A172 (cell line): ENCODE data around the gene MUC22. TPM values are rescaled to one million over a fixed set of nuclear protein-coding genes. Genes with fewer than 3 reads are reported as not detected.
"Not testable (repeated sequence)": the region's sequence is repeated elsewhere in the genome, so short reads cannot be mapped to it uniquely, and the experiment has no call there.

Experiments used
- DNase-seq: peaks from one replicate; pipeline ENCODE4 v3.0.0-alpha.2; 2015; ENCODE audit warnings: low spot score
- total RNA-seq: library from RNA; depleted of rRNA; stranded (reverse); fragments of >200 nt; shearing (Covaris generic); gene quantifications from 2 replicates; pipeline ENCODE4 v1.2.3, GENCODE V29; 2014

MUC22 gene
- total RNA-seq, 1 experiment from 2014 or later = 0.14 TPM

DNA sequence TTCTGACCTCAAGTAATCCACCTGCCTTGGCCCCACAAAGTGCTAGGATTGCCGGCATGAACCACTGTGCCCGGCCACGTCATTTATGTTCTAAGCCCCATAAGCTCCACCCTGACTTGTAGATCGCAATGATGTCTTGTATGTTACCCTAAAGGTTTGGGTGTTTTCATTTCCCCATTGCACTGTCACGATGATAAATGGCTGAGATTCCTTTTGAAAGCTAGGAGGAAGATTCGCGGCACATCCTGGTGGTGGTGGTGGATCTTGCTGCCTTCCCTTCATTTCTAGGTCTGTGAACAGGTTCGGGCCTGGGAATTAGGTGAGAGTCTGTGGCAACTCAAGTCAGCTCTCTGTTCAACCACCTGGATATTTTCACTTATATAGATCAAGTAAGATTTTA, 28.3 kb downstream of the MUC22 start:
- no peak for DNase-seq

DNA sequence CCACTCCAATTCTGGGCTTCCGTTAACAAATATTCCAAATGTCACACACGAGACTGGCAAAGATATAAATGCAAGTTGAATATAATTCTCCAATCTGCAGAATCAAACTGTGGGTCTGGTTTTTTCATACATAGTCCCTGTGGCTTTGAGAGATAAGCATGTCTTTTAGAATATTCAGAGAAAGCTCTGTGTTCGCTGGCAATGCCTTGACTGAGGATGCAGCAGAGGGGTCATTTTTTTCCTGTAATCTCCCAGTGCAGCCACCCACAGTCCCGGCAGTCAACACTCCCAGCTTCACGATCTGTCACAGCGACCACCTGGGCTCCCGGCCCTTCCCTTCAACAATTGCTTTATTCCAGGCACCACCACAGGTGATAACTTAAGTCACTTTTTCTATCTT, 30.5 kb downstream of the MUC22 start:
- DNase-seq = no peak

DNA sequence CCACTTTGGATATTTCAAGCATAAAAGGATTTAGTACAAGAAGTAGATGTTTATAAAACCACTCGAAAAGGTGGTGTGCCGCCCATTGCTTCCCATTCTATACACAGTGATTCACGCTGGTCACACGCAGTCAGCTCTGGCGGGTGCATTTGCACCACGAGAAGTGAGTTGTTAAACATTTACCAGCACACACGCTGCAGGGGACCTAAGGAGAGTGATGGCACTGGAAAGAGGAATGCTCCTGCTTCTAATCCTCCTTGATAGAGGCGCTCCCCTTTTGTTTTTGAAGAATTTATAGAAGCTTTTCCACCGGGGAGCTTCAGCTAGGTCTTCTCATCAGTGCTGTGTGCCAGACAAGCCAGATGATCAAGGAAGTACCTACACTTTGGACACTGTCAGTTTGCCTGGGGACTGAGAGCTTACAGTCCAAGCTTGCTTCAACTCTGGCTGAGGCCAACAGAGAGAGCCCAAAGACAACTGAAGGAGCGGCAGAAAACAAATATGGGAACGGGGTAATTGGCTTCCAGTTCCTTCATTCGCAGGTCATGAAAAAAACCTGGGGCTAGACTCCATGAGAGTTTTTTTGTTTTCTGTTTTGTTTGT, 31.2 kb downstream of the MUC22 start:
- no peak for DNase-seq

DNA sequence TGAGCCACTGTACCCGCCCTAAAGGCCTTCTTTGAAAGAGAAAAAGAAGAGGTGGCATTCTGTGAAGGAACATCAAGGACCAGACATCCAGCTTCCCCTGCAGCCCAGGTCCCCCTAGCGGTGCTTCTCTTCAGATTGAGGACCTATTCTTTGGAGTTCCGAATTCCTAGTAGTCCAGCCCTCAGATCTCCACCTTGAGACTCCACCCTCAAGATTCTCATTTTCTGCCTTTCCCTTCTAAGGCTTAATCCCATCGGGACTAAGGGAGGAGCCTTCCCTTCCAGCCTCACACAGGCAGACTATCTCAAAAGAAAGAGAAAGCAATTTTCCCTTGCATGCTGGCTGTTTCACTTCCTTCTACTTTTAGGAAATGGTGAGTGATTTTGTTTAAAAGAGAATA, 32.5 kb downstream of the MUC22 start:
- no peak for DNase-seq

DNA sequence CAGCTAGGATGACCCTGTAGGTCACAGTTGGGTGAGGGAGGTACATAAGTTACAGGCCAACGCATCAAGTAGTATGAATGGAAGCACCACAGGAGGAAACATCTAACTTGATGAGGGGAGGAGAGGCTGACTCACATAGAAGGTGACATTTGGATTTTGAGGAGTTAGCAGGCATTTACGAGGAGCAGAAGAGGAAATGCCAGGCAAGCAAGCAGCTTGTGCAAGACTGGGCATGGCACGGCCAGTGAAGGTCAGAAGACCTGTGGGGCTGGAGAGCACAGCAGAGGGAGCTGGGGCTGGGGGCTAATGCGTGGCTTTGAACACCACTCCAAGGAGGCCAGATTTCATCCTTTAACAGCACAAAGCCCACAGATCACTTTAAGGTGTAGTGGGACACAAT, 37.8 kb downstream of the MUC22 start:
- peak; percentile 25 for DNase-seq

DNA sequence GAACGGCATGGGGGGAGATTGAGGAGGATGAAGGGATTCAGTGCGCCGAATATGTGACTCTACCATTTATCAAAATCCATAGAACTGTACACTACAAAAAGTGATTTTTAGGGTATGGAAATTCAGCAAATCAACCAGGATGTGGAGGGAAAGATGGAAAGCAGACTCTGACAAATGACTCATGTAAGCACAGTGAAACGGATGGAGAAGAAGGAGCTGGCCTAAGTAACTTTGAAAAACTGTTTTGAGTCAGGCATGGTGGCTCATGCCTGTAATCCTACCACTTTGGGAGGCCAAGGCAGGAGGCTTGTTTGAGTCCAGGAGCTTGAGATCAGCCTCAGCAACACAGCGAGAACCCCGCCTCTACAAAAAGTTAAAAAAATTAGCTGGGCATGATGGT, 39.2 kb downstream of the MUC22 start:
- DNase-seq = no peak

DNA sequence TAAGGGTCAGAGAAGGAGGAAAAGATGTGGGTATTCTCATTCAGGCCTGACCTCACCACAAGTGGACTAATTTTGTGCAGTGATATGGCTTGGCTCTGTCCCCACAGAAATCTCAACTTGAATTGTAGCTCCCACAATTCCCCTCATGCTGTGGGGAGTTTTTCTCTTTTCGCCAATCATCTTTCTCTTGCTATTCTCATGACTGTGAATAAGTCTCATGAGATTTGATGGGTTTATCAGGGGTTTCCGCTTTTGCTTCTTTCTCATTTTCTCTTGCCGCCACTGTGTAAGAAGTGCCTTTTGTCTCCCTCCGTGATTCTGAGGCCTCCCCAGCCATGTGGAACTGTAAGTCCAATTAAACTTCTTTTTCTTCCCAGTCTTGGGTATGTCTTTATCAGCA, 42.9 kb downstream of the MUC22 start:
- DNase-seq = not testable (repeated sequence)

DNA sequence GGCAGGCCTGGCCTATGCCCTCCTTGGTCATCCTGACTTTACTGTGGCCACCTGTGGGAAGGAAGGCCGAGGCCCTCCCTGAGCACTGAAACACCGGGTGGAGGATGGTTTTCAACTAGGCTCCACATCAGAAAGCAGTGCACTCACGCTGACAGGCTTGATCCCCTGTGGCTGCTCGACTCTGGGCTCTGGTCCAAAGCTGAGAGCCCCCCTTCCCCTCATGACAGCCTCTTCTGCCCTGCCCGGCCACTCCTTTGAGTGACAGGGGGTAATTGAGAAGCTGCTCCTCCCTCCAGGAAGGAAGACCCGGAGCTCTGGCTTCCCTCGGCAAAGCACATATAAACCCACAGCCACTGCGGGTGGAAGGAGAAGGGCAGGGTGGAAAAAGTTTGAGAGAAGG, 43.6 kb downstream of the MUC22 start:
- DNase-seq = no peak

DNA sequence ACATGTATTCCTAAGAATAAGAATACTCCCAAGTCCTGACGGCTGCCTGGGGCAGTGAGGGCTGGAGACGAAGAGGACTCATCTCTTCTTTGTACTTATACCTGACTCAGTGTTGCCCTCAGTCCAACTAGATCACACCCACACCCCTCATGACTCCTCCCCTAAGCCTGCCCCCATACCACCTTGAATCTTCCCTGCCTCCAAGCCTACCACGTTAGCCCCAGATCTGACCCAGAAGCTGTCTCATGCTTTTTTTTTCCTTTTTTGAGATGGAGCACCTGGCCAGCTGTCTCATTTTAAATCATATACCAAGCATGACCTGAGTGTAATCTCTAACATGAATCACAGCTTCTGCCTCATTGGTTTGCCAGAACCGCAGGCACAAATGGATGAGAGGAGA, 45.2 kb downstream of the MUC22 start:
- DNase-seq = no peak

DNA sequence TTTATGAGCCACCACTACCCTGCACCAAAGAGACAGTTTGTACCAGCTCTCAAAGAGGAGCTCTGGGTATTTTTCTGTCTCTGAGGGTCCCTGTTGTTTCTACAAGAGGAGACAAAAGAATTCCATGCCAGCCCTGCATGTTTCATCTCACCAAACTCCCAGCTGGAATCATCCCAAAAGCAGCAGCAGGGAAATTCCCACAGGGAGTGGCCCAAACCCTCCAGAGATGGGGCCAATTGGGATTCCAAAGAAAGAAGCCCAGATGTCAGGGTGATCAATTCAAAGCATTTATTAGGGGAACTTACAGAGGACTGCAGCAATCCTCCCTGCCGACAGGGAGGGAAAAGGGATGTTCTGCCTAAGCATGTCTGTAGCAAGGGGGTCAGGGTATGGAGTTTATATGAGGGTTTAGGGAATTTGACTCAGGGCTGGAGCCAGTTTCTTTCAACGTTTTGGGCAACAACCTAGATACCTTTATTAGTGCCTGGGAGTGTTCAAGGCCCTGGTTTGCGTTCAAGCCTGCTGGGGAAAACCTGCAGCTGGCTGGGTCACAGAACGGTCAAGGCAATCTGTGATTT, 47.2 kb downstream of the MUC22 start:
- DNase-seq = peak; percentile 57

DNA sequence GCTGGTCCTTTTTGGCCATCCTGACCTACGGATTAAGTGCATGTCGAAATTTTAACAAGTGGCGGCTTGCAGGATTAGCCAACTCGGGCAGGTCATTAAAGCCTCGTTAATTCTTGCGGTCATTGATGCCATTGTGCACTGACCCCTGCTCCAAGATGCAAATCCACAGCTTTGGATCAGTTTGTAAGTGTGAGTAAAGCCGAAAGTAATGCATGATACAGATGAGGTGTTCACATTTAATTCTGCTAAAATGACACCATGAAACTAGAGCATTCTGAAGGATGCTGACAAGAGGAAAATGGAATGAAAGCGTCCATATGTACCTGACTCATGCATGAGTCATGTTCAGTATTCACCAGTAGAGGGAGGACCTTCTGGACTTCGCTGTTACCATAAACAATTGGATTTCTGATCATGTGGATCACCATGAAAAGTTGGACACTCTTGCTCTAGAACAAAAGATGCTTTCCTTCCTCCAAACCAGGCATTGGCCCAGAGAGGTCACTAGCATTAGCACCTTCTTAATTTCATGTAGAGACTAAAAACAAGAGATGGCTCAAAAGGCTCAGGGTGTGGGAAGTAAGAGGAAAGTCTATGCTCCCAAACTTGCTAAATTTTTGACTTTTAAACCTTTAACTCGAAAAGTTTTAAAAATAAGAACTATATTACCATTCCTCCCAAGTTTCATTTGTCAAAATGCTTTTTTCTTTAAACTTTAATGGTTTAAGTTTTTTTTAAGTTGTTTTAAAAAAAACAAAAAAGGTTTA, 48.0 kb downstream of the MUC22 start:
- DNase-seq = peak; percentile 94

DNA sequence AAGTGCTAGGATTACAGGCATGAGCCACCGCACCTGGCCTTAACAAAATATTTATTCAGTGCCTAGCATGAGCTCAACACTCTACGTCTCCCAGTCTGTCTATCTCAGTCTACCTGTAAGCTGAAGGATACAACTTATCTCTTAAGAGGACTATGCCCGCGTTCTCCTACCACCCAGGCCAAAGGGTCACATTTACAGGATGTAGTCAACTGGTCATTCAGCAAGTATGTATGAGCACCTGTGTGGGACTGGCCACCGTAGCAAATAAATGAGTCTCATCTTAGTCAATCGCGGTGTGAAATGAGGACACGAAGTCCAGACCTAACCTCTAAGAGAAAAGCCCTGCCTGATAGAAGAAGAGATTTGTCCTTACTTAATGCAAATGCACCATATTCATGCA, 49.9 kb downstream of the MUC22 start:
- DNase-seq = no peak

DNA sequence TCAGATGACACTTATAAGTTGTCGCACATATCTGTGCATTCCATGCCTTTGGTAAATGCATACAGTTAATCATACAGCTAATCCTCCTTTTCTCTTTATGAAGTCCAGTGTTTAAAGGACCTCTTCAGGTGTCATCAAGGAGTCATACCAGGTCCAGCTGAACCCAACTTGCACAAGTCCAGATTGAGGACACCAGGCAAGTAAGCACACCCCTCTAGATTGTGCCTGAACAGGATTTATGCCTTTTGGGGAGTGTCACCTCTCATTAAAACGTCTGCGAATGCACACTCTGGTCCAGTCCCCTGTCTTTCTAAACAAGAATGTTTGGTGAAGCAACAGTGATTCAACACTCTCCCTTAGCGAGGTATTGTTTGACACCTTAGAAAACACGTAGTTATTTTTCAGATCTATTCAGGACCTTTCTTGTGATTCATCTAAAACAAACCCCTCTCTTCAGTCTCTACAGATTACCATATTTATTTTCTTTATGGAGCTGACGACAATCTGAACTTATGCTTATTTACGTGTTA, 53.7 kb downstream of the MUC22 start:
- no peak for DNase-seq

DNA sequence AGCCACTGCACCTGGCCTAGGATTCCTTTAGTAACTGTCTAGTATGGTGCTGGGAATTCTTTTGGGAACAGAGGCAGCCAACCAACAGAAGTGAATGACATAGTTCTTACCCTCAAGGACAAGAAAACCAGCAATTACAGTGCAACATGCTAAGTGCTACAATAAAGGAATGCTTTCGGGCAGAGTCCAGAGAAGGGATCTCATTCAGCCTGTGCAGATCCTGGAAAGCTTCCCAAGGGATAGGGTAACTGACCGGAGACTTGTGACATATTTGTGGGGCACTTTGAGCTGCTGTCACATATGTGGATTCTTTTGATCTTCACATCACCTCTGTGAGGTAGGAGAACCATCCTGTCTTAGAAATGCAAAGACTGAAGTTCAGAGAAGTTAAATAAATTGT, 55.3 kb downstream of the MUC22 start:
- DNase-seq = no peak

DNA sequence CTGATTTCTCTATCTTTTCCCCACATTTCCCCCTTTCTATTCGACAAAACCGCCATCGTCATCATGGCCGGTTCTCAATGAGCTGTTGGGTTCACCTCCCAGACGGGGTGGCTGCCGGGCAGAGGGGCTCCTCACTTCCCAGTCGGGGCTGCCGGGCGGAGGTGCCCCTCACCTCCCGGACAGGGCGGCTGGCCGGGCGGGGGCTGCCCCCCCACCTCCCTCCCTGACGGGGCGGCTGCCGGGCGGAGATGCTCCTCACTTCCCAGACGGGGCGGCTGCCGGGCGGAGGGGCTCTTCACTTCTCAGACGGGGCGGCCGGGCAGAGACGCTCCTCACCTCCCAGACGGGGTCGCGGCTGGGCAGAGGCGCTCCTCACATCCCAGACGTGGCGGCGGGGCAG, 56.8 kb downstream of the MUC22 start:
- DNase-seq = not testable (repeated sequence)

DNA sequence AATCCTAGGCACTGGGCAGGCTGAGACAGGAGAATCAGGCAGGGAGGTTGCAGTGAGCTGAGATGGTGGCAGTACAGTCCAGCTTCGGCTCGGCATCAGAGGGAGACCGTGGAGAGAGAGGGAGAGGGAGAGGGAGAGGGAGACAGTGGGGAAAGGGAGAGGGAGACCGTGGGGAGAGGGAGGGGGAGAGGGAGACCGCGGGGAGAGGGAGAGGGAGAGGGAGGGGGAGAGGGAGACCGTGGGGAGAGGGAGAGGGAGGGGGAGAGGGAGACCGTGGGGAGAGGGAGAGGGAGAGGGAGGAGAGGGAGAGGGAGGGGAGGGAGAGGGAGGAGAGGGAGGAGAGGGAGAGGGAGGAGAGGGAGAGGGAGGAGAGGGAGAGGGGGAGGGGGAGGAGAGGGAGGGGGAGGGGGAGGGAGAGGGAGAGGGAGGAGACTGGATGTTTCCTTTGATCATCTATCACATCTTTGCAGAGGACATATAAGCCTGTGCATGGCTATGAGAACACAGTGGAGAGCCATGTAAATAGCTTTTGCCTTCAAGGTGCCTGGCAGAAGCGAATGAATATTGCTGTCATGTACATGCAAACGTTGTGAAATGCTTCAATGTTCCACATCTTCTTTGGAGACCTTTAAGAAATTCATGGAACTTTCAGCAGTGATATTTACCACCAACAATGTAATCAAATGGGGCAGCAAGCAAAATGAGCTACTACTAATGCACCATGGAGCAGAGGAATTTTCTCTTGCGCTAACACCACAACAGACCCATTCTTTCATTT, 57.8 kb downstream of the MUC22 start:
- DNase-seq = not testable (repeated sequence)

DNA sequence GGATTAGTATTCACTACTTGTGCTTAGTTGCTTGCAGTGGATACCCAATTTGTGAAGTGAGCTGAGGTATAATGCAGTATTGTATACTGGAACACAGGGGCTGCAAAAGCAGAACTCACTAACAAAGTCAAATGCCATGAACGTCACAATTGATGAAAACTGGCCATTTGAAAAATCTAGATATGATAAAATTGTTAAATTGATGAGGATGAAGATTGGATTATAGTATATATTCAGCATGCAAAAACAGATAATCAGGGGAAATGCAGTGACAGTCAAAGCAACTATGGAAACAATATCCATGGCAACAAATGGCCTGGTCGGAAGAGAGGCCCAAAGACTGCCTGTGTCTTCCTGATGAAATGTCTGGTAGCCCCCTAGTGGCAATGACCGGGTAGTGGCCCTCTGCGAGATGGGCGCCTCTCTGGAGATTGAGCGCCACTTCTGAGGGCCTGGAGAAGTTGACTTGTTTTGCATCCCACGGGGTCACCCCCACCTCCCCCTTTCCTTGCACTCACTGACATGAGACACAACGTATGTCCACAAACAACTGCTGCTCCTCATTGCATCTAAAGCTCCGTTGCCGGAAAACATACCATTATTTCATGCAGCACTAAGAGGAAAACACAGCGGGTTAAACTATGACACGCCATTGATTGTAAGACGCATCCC, 58.5 kb downstream of the MUC22 start:
- peak; percentile 80 for DNase-seq

DNA sequence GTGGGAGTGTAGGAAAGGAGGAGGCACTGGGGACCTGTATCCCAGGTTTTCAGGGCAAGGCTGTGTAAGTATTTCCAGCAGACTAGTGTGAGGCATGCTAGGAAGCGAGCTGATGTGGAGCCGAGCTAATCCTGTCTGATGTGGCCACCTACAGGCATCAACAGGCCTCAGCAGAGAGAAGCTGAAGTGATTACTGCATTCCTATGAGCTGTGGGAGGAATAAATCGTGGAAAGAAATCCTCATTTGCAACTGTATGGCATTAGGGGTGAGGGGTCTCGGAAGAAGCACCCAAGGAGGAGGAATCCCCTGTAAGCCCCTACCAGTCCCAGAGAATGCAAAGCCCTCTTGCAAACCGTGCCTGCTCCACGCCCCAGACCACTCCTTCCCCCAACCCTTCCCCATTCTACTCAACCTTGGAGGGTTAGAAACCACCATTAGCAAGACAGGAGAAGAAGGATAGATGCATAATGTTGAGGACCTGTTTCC, 60.5 kb downstream of the MUC22 start:
- DNase-seq = peak; percentile 76

DNA sequence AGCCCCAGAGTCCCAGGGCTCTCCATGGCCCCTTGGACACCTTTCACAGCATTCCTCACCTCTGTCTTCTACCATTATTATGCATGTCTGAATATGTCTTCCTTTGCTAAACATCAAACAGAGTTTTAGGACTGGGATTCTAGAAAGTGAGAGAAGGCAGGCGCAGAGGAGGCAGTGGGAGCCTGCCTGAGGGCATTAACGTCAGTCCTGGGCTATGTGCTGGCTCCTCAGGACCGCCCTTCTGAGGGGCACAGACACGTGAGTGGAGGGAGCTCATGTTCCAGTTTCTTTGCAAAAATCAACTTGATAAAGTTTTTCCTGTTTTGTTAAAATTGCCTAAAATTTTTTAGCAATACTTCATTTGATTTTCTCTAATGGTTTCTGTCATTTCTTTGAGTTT, 64.1 kb downstream of the MUC22 start:
- DNase-seq = no peak

DNA sequence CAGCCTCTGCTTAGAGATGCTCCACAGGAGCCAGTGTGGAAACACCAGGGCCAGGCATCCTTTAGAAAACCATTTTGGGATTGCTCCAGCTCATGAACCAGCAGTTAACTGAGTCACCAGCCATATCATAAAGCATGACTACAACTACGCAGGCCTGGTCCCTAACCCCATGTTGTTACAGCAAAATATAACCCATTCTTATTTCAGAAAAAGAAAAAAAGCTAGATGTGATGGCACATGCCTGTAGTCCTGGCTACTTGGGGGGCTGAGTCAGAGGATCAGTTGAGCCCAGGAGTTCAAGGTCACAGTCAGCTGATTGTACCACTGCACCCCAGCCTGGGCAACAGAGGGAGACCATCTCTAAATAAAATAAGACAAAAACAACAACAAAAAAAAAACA, 65.3 kb downstream of the MUC22 start:
- peak; percentile 8 for DNase-seq

DNA sequence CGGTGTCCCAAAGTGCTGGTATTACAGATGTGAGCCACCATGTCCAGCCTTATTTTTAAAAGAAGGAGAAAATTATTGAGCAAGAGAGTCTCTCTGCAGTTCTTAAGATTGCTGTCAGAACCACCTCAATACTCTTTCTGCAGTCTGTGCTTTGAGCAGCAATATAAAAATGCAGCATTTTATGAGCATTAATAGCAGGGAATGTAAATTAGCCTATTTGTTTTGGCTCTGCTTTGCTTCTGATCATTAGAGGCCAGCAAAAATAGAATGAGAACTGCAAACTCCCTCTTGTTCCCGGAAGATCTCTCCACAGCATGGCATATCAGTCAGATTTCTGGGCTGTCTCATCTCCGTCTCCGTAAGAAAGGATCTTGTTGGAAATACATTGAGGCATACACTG, 66.3 kb downstream of the MUC22 start:
- no peak for DNase-seq
